Heart left ventricle (tissue), 16 donors: ENCODE measurements around the gene CLNK. TPM values are rescaled to one million over a fixed set of nuclear protein-coding genes. Genes with fewer than 3 reads are reported as not detected.

Experiments
- ATAC-seq, 4 donors: fragments of 200-7000 bp; cut with Tn5 transposase; one replicate each; pipeline ENCODE4 v1.9.1; 2020 to 2022; ENCODE audit warnings: moderate library complexity in 4 of 4, mild to moderate bottlenecking in 3 of 4, moderate number of reproducible peaks in 1 of 4
- DNase-seq, 5 donors: peaks; one replicate each; pipeline ENCODE4 v3.0.0-alpha.2; 2020
- H3K27ac ChIP-seq, 12 donors: fragments of 200-600 bp; sonication (generic) in 4 of 12; one replicate each; pipeline versions ENCODE4 v1.5.0 to v1.8.0; 2016 to 2022; ENCODE audit warnings: mild to moderate bottlenecking in 2 of 12
- H3K27me3 ChIP-seq, 9 donors: fragments of 200-600 bp; sonication (generic) in 2 of 9; one replicate each; pipeline versions ENCODE4 v1.5.1 to v1.8.0; 2016 to 2022; ENCODE audit warnings: mild to moderate bottlenecking in 3 of 9
- H3K36me3 ChIP-seq, 9 donors: fragments of 200-600 bp; sonication (generic) in 2 of 9; one replicate each; pipeline versions ENCODE4 v1.5.0 to v1.8.0; 2018 to 2022; ENCODE audit warnings: mild to moderate bottlenecking in 2 of 9
- H3K4me1 ChIP-seq, 12 donors: fragments of 200-600 bp; sonication (generic) in 4 of 12; one replicate each; pipeline versions ENCODE4 v1.5.0 to v1.8.0; 2016 to 2022; ENCODE audit warnings: mild to moderate bottlenecking in 3 of 12
- H3K4me3 ChIP-seq, 12 donors: fragments of 200-600 bp; sonication (generic) in 4 of 12; one replicate each; pipeline versions ENCODE4 v1.5.0 to v1.8.0; 2017 to 2022; ENCODE audit warnings: mild to moderate bottlenecking in 9 of 12, moderate library complexity in 4 of 12
- H3K9me3 ChIP-seq, 12 donors: fragments of 200-600 bp; sonication (generic) in 4 of 12; one replicate each; pipeline versions ENCODE4 v1.5.0 to v1.8.0; 2016 to 2022; ENCODE audit warnings: mild to moderate bottlenecking in 1 of 12
- CTCF ChIP-seq, 12 donors: fragments of 200-600 bp; sonication (generic) in 4 of 12; IDR thresholded peaks; one replicate each; pipeline versions ENCODE4 v1.5.0 to v1.8.0; 2018 to 2022; ENCODE audit warnings: antibody characterized with exemption in 12 of 12, mild to moderate bottlenecking in 5 of 12
- POLR2A ChIP-seq, 2 donors: fragments of 450-650 bp; IDR thresholded peaks; one replicate each; pipeline ENCODE4 v1.6.1; 2017; ENCODE audit warnings: antibody characterized with exemption in 2 of 2, mild to moderate bottlenecking in 2 of 2, moderate library complexity in 2 of 2
- WGBS, 4 donors: extraction: QIAGEN DNeasy Blood & Tissue Kit in 2 of 4; methylation state at CpG; one replicate each; pipeline versions ENCODE4 v1.1.5 to v1.1.7; 2013 to 2018; 5-methylcytosine and 5-hydroxymethylcytosine counted together
- intact Hi-C, 10 donors: fragments of 100-400 bp; cut with DNase I; formaldehyde crosslinking; loops; one replicate each; pipeline versions ENCODE4 v1.11.1 to v1.14.2; 2022
- polyA plus RNA-seq, 2 donors: library from polyadenylated mRNA; stranded (reverse); fragments of 200-250 nt; gene quantifications; one replicate each; pipeline ENCODE4 v1.2.3, GENCODE V29; 2013
- total RNA-seq, 9 donors: library from RNA; depleted of rRNA in 2 of 9; stranded (reverse); fragments of >200 nt in 2 of 9; fragmentation: NEBNext Ultra II Directional in 3 of 9; extraction: Animal tissue kit (Norgen Biotek cat#: 25700) in 3 of 9; gene quantifications; one replicate each; pipeline versions ENCODE4 v1.1.0 to v1.2.4, GENCODE V29; 2016 to 2023
- donor health status: ischemic (EF 13 %, LVEDD 7.1; RV severe dilation, severe dysfunction).
- donor health status: healthy with polysubstance abuse.
- donor health status: DM: no; HTN: yes; CAD: no.
- donor health status: DM: no; HTN: no; CAD: no.
- donor health status: ischemic (EF 25% LVEDD 6.9; RV normal size, moderate dysfunction).
- donor health status: ischemic (EF 25% LVEDD 5.7; RV mildly dilated, moderate dysfunction).
- donor health status: healthy.
- donor health status: DM: yes; HTN: yes; CAD: no.
- donor health status: ischemic (EF 35%, LVEDD 5.7; RV mildly dilated, moderate dysfunction).
- donor health status: nonischemic (EF 11% LVEDD 7.7; RV severe dilation, severe dysfunction).
- donor health status: DM: yes; HTN: yes; CAD: no.
- donor health status: PGD.
- donor health status: ischemic (EF 29% LVEDD 5.4; RV normal size, mild dysfunction).
- donor health status: nonischemic (EF 23%, LVEDD 6.1; RV moderate dilation, normal function).

CLNK gene
- total and polyA plus RNA-seq, 11 donors, result 0.01 to 0.16 (median 0.11) TPM; not detected in 8

GRCh38 chr4:10639100-10639499 is 45.5 kb downstream of the CLNK start:
- 53 to 83% (median 69%) methylated on average over 1 of the region's 1 CpG for WGBS, 4 donors
- peaks cover 0 to 6% (median 0%) of the 10 kb centered on the region in 12 donors for H3K4me1 ChIP-seq
- H3K27ac ChIP-seq, result no peak overlapping the region
- no peak overlapping the region for H3K4me3 ChIP-seq
- H3K36me3 ChIP-seq, result no peaks in the 10 kb centered on the region
- no peak for DNase-seq
- no peak for ATAC-seq
- H3K27me3 ChIP-seq, result no peaks in the 10 kb centered on the region
- TF ChIP-seq CTCF (IDR thresholded peaks at IDR 0.05) (no peak), POLR2A (IDR thresholded peaks at IDR 0.05) (no peak)
- H3K9me3 ChIP-seq, result no peaks in the 10 kb centered on the region
- intact Hi-C loops, result no loop called here

GRCh38 chr4:10635091-10635490 is 49.5 kb downstream of the CLNK start:
- Histone ChIP-seq H3K4me3 (no peak overlapping the region), H3K27ac (no peak overlapping the region), H3K9me3 (no peaks in the 10 kb centered on the region), H3K36me3 (no peaks in the 10 kb centered on the region), H3K4me1 (no peaks in the 10 kb centered on the region), H3K27me3 (peaks cover 0 to 5% (median 0%) of the 10 kb centered on the region in 9 donors)
- 27 to 45% (median 36%) methylated on average over 6 of the region's 6 CpGs for WGBS, 4 donors
- intact Hi-C loops, result no loop called here
- no peak for TF ChIP-seq CTCF (IDR thresholded peaks at IDR 0.05)
- TF ChIP-seq POLR2A (IDR thresholded peaks at IDR 0.05), result no peak
- no peak for ATAC-seq
- DNase-seq, result no peak

GRCh38 chr4:10629394-10629793 is 55.2 kb downstream of the CLNK start:
- no peak for ATAC-seq

GRCh38 chr4:10625131-10625530 is 59.4 kb downstream of the CLNK start:
- Histone ChIP-seq H3K27ac (no peak overlapping the region), H3K4me3 (no peak overlapping the region), H3K4me1 (no peaks in the 10 kb centered on the region), H3K9me3 (no peaks in the 10 kb centered on the region), H3K36me3 (no peaks in the 10 kb centered on the region), H3K27me3 (peaks cover 0 to 23% (median 0%) of the 10 kb centered on the region in 9 donors)
- TF ChIP-seq CTCF (IDR thresholded peaks at IDR 0.05) (no peak), POLR2A (IDR thresholded peaks at IDR 0.05) (no peak)
- ATAC-seq, result peak in 1 of 4 donors; percentile 33
- intact Hi-C loops, result no loop called here
- DNase-seq, result no peak
- WGBS, 4 donors, result 24 to 39% (median 25%) methylated on average over 5 of the region's 5 CpGs

More at GRCh38 chr4:10629394-10629793, 55.2 kb downstream of the CLNK start:
- Histone ChIP-seq H3K27ac (no peak overlapping the region), H3K4me3 (no peak overlapping the region), H3K4me1 (no peaks in the 10 kb centered on the region), H3K36me3 (no peaks in the 10 kb centered on the region), H3K27me3 (peaks cover 0 to 24% (median 0%) of the 10 kb centered on the region in 9 donors), H3K9me3 (no peaks in the 10 kb centered on the region)
- TF ChIP-seq CTCF (IDR thresholded peaks at IDR 0.05), result no peak
- TF ChIP-seq POLR2A (IDR thresholded peaks at IDR 0.05), result no peak
- WGBS, 4 donors, result 64 to 96% (median 83%) methylated on average over 4 of the region's 4 CpGs
- no peak for DNase-seq
- intact Hi-C loops, result no loop called here
